GM19395 (cell line): ENCODE data around the gene ARPC4.
A peak's percentile ranks its signal among the peaks of the same experiment; 100 is the strongest.

Experiments
- ATAC-seq: cut with Tn5 transposase; IDR thresholded peaks from one replicate; pipeline ENCODE4 v1.9.1; 2021; ENCODE audit warnings: mild to moderate bottlenecking, moderate library complexity; ENCODE audit not compliant: unreplicated experiment

Gene ARPC4

DNA sequence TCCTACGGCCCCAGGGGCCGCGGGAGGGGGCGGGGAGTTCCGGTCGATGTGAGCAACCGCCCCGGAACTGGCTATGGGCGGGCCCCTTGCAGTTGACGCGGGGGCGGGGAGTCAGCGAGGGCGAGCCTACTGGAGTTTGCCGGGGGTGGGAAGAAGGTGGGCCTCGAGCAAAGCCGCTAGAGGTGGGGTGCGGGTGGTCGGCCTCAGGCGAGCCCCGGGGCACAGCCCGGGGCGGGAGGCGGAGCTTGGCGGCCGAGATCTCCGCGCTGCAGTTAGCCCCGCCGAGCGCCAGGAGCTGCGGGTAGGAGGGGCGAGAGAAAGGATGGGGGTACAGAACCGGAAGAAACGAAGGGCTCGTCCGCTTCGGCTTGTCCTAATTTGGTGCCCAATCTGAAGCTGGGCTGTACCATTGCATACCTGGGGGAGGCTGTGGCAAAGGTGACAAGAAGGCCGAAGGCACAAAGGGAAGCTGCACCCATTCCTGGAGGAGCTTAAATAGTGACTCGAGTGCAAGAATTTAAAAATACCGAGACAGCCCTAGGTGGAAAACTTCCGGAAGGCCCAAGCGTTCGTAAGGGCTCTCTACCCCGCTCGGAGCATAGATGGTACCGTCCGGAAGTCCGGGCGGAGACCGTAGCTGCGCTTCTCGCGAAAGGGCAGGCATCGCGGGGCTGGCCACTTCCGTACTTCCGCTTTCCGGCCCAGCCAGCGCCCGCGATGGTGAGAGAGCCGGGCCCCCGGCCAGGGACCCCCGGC, at the start of gene ARPC4, which contains the start of gene TADA3:
Gene ARPC4 (plus strand): TSS at position 678 of the 756 bp plus-strand sequence. CDS start 40 bp downstream, at position 718.
Gene TADA3 (minus strand): TSS at position 69 of the 756 bp plus-strand sequence. CDS start 1,007 bp downstream, outside the sequence.
- ATAC-seq = peak; percentile 88

DNA sequence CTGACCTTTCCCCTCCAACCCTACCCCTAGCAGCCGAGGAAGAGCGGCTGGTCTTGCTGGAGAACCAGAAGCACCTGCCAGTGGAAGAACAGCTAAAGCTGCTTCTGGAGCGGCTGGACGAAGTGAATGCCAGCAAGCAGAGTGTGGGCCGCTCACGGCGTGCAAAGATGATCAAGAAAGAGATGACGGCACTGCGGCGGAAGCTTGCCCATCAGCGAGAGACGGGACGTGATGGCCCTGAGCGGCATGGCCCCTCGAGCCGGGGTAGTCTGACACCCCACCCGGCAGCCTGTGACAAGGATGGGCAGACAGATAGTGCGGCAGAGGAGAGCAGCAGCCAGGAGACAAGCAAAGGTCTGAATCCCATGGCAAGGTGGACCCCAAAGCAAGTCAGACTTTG, 49.3 kb upstream of the ARPC4 start:
- ATAC-seq = no peak

DNA sequence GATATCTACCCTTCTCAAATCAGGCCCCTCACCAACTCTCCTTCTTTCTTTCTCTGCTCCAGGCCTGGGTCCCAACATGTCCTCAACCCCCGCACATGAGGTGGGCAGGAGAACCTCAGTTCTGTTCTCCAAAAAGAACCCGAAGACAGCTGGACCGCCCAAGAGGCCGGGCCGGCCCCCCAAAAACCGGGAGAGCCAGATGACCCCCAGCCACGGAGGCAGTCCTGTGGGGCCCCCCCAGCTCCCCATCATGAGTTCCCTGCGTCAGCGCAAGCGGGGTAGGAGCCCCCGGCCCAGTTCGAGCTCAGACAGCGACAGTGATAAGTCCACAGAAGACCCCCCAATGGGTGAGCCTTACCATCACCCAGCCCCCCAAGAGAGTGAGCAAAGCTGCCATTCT, 48.7 kb upstream of the ARPC4 start:
- ATAC-seq = no peak

DNA sequence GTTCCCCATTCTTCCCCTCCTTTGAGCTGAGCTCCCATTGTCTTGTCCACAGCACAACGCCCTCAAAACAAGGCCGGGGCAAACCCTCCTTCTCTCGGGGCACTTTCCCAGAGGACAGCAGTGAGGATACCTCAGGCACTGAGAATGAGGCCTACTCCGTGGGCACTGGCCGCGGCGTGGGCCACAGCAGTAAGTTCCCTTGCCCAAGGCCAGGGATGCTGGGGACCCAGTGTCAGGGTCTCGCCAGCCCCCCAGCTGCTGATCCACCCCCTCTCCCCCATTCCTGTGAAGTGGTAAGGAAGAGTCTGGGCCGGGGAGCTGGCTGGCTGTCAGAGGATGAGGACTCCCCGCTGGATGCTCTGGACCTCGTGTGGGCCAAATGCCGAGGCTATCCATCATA, 47.4 kb upstream of the ARPC4 start:
- no peak for ATAC-seq

DNA sequence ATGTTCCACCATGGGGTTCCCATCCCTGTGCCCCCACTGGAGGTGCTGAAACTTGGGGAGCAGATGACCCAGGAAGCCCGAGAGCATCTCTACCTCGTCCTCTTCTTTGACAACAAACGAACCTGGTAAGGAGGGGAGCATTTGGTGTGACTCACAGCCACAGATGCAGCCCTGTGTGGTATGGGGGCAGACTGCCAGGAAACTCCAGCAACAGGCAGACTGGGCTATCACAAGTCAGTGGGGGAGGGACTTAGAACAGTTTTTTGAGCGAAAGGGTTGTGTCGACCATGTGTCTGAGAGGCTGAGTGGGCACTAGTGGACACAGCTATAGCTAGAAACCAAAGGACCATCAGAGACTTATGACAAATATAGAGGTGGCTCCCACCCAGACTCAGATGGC, 46.6 kb upstream of the ARPC4 start:
- ATAC-seq = no peak

DNA sequence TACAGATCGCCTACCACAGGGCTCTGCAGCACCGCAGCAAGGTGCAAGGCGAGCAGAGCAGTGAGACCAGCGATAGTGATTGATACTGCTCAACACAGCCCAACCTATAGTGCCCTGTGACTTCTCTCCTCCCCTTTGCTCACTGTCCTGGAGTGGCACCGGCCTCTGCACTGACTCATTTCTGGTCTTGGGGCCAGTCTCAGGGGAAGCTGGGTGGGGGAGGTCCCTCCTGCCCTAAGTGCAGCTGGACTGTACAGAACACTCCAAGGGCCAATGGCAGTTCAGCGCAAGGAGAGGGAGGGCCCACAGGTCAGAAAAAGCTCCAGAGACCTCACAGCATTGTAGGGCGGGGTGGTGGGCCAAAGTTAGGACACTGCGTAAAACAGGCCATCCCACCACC, 45.6 kb upstream of the ARPC4 start:
- no peak for ATAC-seq

DNA sequence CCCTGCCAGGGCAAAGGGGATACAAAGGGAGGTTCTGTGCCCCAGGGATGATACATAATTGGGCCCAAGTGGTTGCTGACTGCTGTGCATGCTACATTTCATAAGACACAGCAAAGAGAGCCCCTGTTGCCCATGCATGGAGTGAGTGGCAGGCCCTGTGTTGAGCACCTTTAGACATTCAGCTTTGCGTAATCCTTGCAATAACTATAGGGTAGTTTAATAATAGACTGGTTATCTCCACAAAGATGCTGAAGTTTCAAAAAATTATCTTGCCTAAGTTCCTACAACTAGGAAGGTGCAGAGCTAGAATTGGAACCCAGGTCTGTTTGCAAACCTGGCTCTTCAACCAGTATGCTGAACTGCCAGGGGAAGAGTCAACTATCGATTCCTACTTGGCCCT, 44.9 kb upstream of the ARPC4 start:
- no peak for ATAC-seq

DNA sequence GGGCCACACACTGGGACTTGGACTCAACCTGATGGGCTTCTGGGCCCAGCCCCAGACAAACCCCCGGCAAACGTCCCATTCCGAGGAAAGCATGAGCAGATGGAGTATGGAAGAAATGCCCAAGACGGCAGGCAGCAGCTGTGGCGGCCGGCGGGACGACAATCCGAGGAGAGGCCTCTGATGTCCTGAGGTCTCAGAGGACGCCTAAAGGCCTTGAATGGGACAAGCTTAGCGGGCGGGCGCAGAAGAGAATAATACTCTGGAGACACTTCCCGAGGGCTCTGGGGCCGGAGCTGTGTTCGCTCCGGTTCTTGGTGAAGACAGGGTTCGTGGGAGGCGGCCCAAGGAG, 43.6 kb upstream of the ARPC4 start:
- no peak for ATAC-seq

DNA sequence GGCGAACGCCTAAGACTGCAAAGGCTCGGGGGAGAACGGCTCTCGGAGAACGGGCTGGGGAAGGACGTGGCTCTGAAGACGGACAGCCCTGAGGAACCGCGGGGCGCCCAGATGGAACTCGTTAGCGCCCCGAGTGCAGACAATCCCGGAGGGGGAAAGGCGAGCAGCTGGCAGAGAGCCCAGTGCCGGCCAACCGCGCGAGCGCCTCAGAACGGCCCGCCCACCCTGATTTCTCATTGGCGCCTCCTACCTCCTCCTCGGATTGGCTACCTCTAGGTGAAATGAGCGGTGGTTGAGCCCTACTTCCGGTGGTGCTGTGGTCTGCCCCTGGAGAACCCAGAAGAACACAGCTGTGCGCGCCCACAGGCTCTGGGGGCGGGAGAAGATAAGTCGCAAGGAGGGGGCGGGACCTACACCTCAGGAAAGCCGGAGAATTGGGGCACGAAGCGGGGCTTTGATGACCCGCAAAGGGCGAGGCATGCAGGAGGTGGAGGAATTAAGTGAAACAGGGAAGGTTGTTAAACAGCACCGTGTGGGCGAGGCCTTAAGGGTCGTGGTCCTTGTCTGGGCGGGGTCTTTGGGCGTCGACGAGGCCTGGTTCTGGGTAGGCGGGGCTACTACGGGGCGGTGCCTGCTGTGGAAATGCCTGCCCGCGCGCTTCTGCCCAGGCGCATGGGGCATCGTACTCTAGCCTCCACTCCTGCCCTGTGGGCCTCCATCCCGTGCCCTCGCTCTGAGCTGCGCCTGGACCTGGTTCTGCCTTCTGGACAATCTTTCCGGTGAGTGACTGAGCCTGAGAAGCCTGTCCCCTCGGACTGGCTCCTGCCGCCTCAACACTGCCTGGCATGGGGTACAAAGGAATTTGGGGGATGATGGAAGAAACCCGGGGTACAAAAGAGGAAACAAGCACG, 43.0 kb upstream of the ARPC4 start, which contains the start of gene OGG1:
Gene OGG1 (plus strand): TSS at position 308 of the 911 bp plus-strand sequence. CDS start 335 bp downstream, at position 643.
- peak; percentile 94 for ATAC-seq

DNA sequence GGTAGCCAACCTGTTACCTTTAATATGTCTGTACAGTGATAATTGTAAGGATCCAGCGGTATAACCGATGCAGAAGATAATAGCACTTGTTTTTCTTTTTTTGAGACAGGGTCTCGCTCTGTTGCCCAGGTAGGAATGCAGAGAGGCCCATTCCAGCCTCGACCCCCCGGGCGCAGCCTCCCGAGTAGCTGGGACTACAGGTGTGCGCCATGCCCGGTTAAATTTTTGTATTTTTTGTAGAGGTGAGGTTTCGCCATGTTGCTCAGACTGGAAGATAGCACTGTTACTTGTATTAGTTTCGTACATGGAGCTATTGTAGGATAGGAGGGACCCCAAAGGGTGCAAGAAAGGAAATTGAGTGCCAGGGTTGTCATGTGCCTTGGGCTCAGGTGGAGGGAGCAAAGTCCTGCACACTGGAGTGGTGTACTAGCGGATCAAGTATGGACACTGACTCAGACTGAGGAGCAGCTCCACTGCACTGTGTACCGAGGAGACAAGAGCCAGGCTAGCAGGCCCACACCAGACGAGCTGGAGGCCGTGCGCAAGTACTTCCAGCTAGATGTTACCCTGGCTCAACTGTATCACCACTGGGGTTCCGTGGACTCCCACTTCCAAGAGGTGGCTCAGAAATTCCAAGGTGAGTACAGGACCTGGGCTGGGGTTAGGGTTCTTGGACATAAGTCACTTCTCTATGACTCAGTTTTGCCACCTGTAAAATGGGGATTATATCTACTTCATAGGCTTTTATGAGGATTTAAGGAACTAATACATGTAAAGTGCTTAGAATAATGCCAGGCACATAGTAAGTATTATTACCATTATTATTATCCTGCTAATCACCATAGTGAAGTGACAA, 42.1 kb upstream of the ARPC4 start:
- ATAC-seq = no peak

DNA sequence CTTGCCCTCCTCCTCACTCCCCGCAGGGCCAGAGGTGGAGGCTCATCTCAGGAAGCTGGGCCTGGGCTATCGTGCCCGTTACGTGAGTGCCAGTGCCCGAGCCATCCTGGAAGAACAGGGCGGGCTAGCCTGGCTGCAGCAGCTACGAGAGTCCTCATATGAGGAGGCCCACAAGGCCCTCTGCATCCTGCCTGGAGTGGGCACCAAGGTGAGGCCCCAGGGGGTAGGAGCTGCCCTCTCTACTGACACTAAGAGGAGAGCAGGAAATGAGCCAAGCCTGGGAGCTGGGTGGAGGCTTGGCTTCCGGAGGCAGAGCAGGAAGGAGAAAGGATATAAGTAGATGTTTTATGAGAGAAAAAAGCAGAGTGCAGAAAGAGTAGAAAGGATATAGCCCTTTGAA, 38.2 kb upstream of the ARPC4 start:
- ATAC-seq = no peak

DNA sequence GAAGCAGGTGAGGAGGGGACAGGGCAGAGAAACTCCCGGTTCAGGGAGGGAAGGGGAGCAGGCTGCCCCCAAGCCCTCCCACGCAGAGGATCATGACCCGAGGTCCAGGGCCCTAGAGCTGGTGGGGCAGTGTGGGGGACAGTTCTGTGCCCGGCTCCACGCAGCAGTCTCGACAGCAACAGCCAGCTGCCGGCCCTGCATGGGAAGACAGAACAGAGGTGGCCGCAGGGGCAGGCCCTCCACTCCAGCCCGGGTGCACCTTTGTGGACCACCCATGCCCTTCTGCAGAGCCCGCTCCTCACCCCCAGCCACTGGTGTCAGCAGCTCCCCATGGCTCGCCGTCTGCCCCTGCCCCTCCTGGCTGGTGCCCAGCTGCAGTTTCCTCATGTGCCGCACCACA, 35.5 kb upstream of the ARPC4 start:
- no peak for ATAC-seq

DNA sequence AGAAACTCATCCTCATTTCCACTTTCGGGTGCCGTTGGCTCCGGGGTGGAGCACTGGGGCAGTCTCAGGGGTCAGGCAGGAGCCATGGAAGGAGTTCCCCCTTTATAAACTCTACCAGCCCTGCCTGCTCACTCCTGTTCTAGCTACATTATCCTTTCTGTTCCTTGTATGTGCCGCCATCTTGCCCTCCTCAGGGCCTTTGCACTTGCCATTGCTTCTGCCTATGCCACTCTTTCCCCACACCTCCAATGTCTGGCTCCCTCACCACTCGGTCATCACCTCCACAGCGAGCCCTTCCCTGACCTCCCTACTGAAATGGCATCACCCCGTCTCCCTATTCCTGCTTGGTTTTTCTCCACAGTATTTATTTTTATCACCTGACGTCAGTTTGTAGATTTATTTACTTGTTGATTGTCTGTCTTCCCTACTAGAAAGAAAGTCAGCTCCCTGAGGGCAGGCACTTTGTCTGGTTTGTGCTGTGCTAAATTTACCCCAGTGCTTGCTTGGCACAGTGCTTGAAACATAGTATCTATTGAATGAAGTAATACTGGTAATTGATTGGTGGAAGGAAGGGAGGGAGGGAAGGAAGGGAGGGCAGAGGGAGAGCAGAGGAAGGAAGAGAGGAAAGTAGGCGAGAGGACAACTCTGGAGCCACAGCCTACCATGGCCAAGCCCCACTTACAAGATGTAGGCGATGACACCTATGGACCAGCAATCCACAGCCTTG, 31.9 kb upstream of the ARPC4 start:
- ATAC-seq = no peak

DNA sequence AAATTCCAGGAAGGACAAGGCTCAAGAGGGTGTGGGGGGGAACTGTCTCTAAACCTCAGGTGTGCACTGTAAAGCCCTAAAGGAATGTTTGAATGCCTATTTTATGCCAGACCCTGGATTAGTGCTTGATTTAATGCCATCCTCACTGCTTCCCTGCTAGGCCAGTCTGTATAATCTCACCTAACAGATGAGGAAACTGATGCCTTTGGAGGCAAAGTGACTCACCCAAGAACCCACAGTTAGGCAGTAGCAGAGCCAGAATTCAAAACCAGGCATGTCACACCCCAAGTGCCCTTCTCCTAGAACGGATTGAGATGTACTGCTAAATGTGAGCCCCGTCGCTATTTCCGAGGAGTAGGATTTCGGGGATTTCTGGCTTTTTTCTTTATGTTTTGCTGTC, 31.0 kb upstream of the ARPC4 start:
- ATAC-seq = no peak

DNA sequence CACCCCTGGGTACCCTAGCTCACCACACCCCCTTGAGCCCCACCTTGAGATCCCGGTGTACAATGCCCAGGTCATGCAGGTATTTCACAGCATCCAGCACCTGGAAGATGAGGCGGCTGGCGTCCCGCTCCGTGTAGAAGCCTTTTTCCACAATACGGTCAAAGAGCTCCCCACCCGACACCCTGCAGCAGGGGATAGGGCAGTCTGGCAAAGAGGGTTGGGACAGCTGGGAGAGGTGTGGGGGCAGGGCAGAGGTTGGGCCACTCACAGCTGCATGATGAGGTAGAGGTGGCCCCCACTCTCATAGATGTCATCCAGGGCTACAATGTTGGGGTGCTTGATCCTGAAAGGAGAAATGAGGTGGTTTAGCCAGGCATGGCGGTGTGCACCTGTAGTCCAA, 30.0 kb upstream of the ARPC4 start:
- ATAC-seq = no peak

DNA sequence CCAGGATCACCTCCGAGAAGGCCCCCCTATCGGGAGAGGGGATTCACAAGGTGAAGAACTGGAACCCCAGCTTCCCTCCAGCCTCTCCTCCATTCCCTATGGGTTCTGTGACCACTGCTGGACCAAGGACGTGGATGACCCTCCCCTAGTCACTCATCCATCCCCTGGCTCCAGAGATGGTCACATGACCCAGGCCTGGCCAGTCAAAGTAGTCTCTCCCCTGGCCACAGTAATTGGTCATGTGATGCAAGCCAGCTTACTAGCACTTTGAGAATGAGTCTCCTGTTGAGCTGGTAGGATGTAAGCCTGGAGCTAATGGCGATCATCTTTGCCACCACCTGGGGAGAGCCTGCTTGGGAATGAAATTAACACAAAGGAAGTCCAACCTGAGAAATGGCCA, 27.0 kb upstream of the ARPC4 start:
- ATAC-seq = no peak

DNA sequence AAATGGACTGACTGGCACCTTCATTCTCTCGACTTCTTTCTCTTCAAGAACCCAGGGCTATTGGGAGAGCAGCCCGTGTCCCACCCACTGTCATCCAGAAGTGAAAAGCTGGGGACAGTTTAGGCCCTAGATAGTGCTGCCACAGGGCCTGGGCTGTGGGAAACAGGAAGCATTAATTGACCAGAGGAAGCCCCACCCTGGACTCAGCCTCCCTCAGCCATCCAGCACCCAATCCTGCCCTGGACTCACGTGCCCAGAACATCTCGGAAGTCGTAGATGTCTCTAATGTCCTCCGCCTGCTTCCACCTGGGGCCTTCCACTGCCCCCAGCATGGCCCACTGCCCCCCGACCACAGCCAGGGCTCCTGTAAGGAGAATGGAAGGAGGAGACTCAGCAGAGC, 25.5 kb upstream of the ARPC4 start:
- no peak for ATAC-seq

DNA sequence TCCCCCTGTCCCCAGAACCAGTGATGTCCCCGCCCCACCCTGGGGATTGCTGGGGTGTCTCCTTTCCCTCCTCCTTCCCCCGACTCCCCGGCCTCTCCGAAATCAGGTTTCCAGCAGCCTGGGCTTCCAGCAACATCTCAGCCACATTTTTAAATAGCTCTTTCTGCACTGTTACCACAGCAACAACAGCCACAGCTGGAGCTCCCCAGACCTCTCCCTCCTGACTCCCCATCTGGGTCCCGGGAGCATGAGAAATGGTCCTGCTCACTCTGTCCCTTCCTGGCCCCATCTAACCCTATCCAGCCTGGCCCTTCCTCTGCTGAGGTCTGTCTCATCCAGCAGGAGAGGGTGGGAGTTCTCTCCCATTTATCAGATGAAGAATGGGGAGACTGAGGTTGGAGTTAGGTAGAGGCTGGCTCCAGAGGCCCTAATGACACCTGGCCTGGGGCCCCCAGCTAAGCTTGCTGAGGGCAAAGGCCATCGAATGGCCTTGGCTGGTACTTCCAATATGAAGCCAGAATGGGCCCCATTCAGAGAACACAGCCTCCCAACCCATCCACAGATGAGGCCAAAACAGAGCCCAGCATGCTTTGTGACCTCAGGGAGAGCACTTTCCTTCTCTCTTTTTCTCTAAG, 24.6 kb upstream of the ARPC4 start:
- ATAC-seq = no peak

DNA sequence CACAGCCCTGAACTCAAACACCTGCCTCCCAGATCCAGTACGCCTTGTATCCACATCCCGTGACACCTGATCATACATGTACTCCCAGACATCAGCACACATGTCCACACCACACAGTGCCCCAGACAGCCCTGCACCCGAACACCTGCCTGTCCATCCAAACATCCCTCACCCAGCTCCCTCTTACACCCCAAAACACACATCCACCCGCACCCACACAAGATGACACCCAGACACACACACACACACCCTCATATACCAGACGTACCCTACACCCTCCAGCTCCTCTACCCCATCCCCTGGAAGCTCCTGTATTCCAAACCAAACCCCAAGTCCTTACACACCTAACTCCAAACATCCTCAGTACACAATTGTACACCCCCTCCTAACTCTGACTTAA, 23.9 kb upstream of the ARPC4 start:
- ATAC-seq = no peak
